Measurements from ENCODE around the gene SINHCAF.

DNA sequence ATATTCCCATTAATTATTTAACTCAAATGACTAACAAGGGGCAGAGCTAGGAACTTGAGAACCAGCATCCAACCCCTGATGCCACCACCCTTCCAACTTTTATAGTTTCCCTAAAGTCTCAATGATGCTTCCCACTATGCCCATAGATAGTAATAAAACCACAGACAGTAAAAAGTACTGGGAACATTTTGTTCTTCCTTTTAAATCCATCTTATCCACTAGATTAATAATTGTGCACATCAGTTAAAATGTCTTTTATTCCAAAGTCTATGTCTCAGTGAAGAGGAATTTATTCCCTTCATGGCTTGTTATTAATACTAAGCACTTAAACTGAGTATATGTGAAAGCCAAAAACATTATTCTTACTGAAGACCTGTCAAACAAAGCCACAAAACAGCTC lies 45.8 kb downstream of the SINHCAF start:
- TF ChIP-seq, protein P1, sequence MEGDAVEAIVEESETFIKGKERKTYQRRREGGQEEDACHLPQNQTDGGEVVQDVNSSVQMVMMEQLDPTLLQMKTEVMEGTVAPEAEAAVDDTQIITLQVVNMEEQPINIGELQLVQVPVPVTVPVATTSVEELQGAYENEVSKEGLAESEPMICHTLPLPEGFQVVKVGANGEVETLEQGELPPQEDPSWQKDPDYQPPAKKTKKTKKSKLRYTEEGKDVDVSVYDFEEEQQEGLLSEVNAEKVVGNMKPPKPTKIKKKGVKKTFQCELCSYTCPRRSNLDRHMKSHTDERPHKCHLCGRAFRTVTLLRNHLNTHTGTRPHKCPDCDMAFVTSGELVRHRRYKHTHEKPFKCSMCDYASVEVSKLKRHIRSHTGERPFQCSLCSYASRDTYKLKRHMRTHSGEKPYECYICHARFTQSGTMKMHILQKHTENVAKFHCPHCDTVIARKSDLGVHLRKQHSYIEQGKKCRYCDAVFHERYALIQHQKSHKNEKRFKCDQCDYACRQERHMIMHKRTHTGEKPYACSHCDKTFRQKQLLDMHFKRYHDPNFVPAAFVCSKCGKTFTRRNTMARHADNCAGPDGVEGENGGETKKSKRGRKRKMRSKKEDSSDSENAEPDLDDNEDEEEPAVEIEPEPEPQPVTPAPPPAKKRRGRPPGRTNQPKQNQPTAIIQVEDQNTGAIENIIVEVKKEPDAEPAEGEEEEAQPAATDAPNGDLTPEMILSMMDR (IDR thresholded peaks at IDR 0.05; ENCODE audit: insufficient read depth, low read length): no peak
- TF ChIP-seq, protein P2, sequence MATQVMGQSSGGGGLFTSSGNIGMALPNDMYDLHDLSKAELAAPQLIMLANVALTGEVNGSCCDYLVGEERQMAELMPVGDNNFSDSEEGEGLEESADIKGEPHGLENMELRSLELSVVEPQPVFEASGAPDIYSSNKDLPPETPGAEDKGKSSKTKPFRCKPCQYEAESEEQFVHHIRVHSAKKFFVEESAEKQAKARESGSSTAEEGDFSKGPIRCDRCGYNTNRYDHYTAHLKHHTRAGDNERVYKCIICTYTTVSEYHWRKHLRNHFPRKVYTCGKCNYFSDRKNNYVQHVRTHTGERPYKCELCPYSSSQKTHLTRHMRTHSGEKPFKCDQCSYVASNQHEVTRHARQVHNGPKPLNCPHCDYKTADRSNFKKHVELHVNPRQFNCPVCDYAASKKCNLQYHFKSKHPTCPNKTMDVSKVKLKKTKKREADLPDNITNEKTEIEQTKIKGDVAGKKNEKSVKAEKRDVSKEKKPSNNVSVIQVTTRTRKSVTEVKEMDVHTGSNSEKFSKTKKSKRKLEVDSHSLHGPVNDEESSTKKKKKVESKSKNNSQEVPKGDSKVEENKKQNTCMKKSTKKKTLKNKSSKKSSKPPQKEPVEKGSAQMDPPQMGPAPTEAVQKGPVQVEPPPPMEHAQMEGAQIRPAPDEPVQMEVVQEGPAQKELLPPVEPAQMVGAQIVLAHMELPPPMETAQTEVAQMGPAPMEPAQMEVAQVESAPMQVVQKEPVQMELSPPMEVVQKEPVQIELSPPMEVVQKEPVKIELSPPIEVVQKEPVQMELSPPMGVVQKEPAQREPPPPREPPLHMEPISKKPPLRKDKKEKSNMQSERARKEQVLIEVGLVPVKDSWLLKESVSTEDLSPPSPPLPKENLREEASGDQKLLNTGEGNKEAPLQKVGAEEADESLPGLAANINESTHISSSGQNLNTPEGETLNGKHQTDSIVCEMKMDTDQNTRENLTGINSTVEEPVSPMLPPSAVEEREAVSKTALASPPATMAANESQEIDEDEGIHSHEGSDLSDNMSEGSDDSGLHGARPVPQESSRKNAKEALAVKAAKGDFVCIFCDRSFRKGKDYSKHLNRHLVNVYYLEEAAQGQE (IDR thresholded peaks at IDR 0.05; ENCODE audit: insufficient replicate concordance, low read depth): no peak
- TF ChIP-seq POLR2AphosphoS5 (IDR thresholded peaks at IDR 0.05; ENCODE audit: low read depth) (no peak), SPI1 (IDR thresholded peaks at IDR 0.05; ENCODE audit: borderline replicate concordance, low read depth) (no peak), GABPA (IDR thresholded peaks at IDR 0.05; ENCODE audit: low read depth) (no peak)
